Endothelial cell of hepatic sinusoid (primary cell): ENCODE data around the gene GVQW3.
"Not testable (repeated sequence)": the region's sequence is repeated elsewhere in the genome, so short reads cannot be mapped to it uniquely, and the experiment has no call there.

Source experiments
- in situ Hi-C: cut with HindIII; loops from 2 replicates; pipeline ENCODE4 v1.10.0; 2017; ENCODE audit warnings: low sequenced_read_pairs

Gene GVQW3

GRCh38 chr11:76380159-76380976, 755 bp upstream of the GVQW3 start:
- in situ Hi-C loops = loop anchor here (10.0 kb wide), 1 partner anchor 64 kb away; the partner anchor contains the start of gene EMSY

DNA sequence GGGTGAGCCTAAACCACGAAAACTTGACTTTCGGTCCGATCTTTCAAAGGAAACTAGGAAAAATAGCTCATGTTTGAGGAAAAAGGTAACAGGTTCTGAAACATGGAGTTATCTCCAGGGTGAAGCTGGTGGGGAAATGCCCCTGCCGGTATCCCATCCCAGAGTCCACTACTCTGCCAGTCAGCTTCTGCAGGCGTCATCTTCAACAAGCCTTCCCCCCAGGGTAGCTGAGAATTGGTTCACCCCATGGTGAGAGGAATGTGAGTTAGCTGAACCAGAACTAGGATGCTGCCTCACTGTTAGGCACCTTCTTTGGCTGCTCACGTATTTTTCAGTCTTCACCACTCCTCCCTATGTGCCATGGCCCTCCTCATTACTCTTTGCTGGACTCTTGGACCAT, 1.1 kb downstream of the GVQW3 start:
- in situ Hi-C loops = loop anchor here (10.0 kb wide), 1 partner anchor 63 kb away; the partner anchor contains the start of gene EMSY

DNA sequence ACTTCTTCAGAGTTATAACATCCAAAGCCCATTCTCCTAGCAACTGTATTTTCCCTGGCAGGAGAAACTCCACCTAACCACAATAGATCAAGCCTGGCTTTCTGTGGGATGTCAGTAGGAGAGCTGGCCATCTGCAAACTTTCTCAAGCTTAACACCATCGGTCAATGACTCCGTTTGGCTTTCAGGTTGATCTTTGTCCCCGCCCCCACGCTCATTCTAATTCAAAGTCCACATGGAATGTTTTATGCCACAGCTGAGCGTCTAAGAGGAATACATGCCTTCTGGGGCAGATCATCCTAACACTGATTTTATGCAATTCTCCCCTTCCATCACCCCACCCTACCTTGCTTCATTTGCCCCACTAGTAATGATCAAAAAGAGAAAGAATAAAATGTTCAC, 4.8 kb downstream of the GVQW3 start:
- in situ Hi-C loops = loop anchor here (10.0 kb wide), 1 partner anchor 59 kb away; the partner anchor contains the start of gene EMSY

- in situ Hi-C loops = loop anchor here (10.0 kb wide), 1 partner anchor 56 kb away; the partner anchor contains the start of gene EMSY
These were observed 7.3 kb downstream of the GVQW3 start for GRCh38 chr11:76388408-76388807.

- in situ Hi-C loops = no loop called here
These were observed 9.9 kb downstream of the GVQW3 start for GRCh38 chr11:76391021-76391420.

DNA sequence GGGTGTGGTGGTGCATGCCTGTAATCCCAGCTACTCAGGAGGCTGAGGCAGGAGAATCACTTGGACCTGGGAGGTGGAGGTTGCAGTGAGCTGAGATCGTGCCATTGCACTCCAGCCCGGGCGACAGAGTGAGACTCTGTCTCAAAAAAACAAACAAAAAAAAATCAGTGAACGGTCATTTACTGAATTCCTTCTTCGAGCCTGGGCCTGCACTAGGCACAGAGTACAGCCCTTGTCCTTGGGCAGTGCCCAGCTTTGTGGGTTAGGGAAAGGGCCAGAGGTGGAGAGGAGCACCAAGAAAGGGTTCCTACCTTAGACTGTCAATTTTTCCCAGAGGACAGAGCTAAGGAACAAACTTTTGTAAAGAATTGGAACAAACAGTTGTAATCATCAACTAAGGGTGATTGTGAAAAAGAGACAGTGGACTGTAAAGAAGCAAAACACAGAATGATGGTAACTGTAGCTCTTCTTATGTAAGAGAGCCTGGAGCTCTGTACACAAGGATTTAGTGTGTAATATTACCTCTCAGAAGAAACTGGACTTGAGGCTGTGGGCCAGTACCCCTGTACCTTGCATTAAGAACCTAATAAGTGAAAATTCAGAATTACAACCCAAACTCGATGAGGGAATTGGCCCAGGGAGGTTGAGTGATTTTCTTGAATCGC, 10.8 kb downstream of the GVQW3 start:
- in situ Hi-C loops = no loop called here

DNA sequence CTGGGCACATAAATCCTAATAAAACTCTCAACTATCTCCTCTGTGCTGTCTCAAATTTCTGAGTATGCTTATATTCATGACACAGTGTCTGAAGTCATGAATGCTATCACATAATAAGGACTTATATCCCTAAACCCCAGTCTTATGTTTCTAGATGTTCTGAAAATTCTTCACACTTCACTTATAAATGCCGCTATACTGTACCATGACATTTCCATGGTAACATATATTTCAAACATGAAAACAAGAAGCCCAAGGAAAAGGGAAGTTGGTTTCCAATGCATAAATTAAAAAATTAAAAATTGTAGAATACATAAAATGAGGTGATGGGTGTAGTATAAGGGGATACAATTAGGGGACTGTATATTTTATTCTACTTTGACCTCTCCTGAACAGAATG, 11.7 kb downstream of the GVQW3 start:
- in situ Hi-C loops = no loop called here

DNA sequence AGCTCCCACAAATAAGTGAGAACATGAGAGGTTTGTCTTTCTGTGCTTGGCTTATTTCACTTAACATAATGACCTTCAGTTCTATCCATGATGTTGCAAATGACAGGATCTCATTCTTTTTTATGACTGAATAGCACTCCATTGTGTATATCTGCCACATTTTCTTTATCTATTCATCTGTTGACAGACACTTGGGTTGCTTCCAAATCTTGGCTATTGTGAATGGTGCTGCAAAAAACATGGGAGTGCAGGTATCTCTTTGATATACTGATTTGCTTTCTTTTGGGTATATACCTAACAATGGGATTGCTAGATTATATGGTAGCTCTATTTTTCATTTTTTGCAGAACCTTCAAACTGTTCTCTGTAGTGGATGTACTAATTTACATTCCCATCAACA, 13.3 kb downstream of the GVQW3 start:
- in situ Hi-C loops = no loop called here

DNA sequence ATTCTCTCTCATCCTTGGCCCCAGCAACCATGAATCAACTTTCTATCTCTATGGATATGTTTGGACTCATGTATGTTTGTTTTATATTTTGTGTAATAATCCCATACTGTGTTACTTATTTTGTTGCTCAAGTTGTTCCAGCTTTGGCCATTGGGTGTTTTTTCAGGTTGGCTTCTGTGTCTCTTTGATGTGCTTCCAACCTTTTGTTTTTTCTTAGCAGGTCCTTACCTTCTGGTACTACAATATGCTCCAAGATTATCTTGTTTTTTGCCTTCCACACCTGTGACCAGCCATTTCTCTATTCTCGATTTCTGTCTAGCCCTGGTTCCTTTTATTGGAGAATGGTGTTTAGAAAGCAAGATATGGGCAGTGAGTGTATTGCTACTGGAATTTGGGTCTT, 14.2 kb downstream of the GVQW3 start:
- in situ Hi-C loops = no loop called here

DNA sequence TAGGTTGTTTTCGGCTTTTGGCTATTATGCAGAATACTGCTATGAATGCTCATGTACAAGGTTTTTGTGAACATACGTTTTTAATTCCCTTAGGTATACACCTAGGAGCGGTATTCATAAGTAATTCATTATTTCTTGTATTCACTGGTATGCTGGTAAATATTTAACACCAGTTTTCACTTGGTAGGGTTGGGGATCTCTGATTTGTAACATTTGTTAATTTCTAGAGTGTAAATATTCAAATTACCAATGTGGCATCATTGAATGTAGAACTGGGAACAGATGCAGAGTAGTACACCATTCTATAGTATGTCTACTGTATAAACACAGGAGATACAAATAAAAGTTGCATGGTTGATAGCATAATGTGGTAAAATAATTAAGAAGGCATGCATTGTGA, 16.3 kb downstream of the GVQW3 start:
- in situ Hi-C loops = no loop called here

- in situ Hi-C loops = no loop called here
These were observed 19.8 kb downstream of the GVQW3 start for GRCh38 chr11:76400967-76401366.

DNA sequence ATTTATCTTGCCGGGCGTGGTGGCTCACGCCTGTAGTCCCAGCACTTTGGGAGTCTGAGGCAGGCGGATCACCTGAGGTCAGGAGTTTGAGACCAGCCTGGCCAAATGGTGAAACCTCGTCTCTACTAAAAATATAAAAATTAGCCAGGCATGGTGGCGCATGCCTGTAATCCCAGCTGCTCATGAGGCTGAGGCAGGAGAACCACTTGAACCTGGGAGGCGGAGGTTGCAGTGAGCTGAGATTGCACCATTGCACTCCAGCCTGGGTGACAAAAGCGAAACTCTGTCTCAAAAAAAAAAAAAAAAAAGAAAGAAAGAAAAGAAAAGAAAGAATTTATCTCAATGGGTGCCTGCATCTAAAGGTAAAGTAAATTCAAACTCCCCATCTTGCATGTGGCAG, 20.4 kb downstream of the GVQW3 start:
- in situ Hi-C loops = not testable (repeated sequence)

DNA sequence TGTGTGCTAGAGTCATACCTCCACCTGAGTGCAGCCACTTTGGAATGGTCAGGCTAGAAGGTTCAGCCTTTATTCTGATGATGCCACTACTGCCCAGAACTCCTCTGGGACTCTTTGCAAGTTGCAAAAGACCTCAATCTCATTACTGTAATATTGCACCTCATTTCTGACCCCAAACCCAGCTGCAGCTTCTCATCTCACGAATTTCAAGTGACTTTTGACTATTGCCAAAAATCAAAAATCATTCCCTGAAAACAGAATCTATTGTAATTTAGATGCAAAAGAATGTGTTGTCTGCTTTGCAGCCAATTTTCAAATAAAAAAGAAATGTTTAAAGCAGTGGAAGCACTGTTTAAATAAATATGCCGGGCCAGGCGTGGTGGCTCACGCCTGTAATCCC, 25.2 kb downstream of the GVQW3 start:
- in situ Hi-C loops = no loop called here

- in situ Hi-C loops = no loop called here
These were observed 27.2 kb downstream of the GVQW3 start for GRCh38 chr11:76408171-76408965.

DNA sequence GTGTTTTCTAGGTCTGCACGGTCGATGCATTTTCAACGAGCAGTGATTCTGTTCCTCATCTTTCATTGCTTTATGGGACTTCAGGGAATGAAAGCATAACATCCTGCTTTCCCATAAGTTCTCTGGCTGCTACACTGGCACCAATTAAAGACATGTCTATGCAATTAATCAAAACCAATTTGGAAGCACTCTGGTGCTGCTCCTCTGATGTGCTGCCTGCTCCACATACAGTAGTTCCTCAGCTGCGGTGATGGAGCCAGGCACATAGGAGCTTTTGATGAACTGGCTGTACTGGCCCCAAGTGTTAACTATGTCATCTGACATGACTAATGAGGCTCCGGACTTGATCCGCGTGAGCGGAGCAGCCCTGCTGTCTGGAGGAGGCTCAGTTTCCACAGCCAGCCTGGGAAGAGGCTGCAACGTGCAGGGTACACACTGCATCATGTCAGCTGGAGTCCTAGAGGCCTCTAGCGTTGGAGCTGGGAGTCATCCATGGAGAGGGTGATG, 29.8 kb downstream of the GVQW3 start:
- in situ Hi-C loops = no loop called here

- in situ Hi-C loops = no loop called here
These were observed 34.0 kb downstream of the GVQW3 start for GRCh38 chr11:76415073-76415472.

DNA sequence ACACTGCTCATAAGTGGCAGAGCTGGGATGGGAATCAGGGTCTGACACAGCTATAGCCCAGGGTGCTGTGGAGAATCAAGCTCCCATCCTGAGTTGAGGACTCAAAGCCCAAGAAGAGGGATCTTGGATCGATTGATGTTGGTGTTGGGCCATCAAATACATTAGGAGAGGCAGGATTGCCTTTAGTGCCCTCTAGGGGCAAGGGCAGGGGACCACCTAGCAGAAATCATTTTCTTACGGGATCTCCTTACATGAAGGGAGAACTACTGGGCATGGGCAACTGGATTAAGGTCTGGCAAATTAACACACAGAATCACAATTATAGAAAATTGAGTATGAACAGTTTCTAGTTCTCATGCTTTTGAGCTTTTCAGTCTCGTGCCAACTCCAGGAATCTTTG, 38.8 kb downstream of the GVQW3 start:
- in situ Hi-C loops = no loop called here

GRCh38 chr11:76424379-76424778, 43.3 kb downstream of the GVQW3 start:
- in situ Hi-C loops = no loop called here

GRCh38 chr11:76424891-76425290, 43.8 kb downstream of the GVQW3 start:
- in situ Hi-C loops = no loop called here

- in situ Hi-C loops = no loop called here
These were observed 45.5 kb downstream of the GVQW3 start for GRCh38 chr11:76426660-76427059.

DNA sequence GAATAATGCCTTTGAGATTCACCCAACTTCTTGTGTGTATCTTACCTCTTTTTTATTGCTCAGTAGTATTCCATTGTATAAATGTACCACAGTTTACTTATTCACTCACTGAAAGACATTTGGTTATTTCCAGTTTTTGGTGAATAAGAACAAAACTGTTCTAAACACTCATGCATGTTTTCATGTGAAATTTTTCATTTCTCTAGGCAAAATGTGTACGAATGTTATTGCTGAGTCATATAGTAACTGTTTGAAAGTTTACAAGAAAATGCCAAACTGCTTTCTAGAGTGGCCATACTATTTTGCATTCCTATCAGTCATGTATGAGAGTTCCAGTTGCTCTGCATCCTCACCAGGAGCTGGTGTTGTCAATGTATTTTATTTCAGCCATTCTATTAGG, 54.9 kb downstream of the GVQW3 start:
- in situ Hi-C loops = no loop called here
